ENCODE data around the gene OR4D9.
A peak's percentile ranks its signal among the peaks of the same experiment; 100 is the strongest.
"Not testable (repeated sequence)": the region's sequence is repeated elsewhere in the genome, so short reads cannot be mapped to it uniquely, and the experiment has no call there.

Gene OR4D9
- 0 reads per million in 2 donors for total RNA-seq

GRCh38 chr11:59510941-59511589 lies at the start of gene OR4D9:
Gene OR4D9, plus strand, starts transcription at chr11:59511539. Its CDS starts 3,374 bp downstream, at chr11:59514913.
- DNase-seq: no peak

GRCh38 chr11:59463190-59463641 lies 48.1 kb upstream of the OR4D9 start:
- DNase-seq: no peak

- DNase-seq: no peak
These were observed 38.3 kb upstream of the OR4D9 start, which contains the start of gene OR4D10 for GRCh38 chr11:59473015-59473414. Gene OR4D10, plus strand, starts transcription at chr11:59473315. Its CDS starts 4,115 bp downstream, at chr11:59477430.

GRCh38 chr11:59475176-59475575 lies 36.2 kb upstream of the OR4D9 start:
- DNase-seq: no peak

- no peak for DNase-seq
These were observed 31.4 kb upstream of the OR4D9 start for GRCh38 chr11:59479906-59480305.

- DNase-seq: no peak
These were observed 31.0 kb upstream of the OR4D9 start for GRCh38 chr11:59480359-59480758.

GRCh38 chr11:59501931-59502330 lies 9.4 kb upstream of the OR4D9 start:
- no peak for DNase-seq

- DNase-seq: no peak
These were observed 8.1 kb upstream of the OR4D9 start, which contains the start of gene OR4D11 for GRCh38 chr11:59503276-59503675. Gene OR4D11, plus strand, starts transcription at chr11:59503576. Its CDS starts 0 bp downstream, at chr11:59503576.

- DNase-seq: no peak
These were observed 336 bp downstream of the OR4D9 start for GRCh38 chr11:59511675-59512074.

GRCh38 chr11:59520139-59520538 lies 8.8 kb downstream of the OR4D9 start:
- DNase-seq: not testable (repeated sequence)

- DNase-seq: no peak
These were observed 9.4 kb downstream of the OR4D9 start for GRCh38 chr11:59520741-59521140.

- no peak for DNase-seq
These were observed 12.2 kb downstream of the OR4D9 start for GRCh38 chr11:59523541-59523940.

- DNase-seq: no peak
These were observed 17.4 kb downstream of the OR4D9 start for GRCh38 chr11:59528711-59529110.

GRCh38 chr11:59532620-59533019 lies 21.3 kb downstream of the OR4D9 start:
- no peak for DNase-seq

GRCh38 chr11:59534676-59535075 lies 23.3 kb downstream of the OR4D9 start:
- DNase-seq: no peak

- no peak for DNase-seq
These were observed 30.9 kb downstream of the OR4D9 start for GRCh38 chr11:59542142-59542810.

GRCh38 chr11:59543713-59544112 lies 32.4 kb downstream of the OR4D9 start:
- DNase-seq: not testable (repeated sequence)

GRCh38 chr11:59544869-59545178 lies 33.5 kb downstream of the OR4D9 start:
- DNase-seq: no peak

- no peak for DNase-seq
These were observed 34.1 kb downstream of the OR4D9 start for GRCh38 chr11:59545179-59546020.

- not testable (repeated sequence) for DNase-seq
These were observed 36.4 kb downstream of the OR4D9 start for GRCh38 chr11:59547605-59548308.

GRCh38 chr11:59548309-59548656 lies 36.9 kb downstream of the OR4D9 start:
- DNase-seq: no peak

- peak; percentile 70 for DNase-seq
These were observed 39.1 kb downstream of the OR4D9 start for GRCh38 chr11:59550368-59550841.

Measured in T-helper 9 cell (primary cell).